NCI-H1694 (cell line): ENCODE data around the gene STAC.
A peak's percentile ranks its signal among the peaks of the same experiment; 100 is the strongest.

Experiments used
- DNase-seq: peaks from one replicate; lab custom pipeline; 2025; lab: John Stamatoyannopoulos, UW

STAC gene

DNA sequence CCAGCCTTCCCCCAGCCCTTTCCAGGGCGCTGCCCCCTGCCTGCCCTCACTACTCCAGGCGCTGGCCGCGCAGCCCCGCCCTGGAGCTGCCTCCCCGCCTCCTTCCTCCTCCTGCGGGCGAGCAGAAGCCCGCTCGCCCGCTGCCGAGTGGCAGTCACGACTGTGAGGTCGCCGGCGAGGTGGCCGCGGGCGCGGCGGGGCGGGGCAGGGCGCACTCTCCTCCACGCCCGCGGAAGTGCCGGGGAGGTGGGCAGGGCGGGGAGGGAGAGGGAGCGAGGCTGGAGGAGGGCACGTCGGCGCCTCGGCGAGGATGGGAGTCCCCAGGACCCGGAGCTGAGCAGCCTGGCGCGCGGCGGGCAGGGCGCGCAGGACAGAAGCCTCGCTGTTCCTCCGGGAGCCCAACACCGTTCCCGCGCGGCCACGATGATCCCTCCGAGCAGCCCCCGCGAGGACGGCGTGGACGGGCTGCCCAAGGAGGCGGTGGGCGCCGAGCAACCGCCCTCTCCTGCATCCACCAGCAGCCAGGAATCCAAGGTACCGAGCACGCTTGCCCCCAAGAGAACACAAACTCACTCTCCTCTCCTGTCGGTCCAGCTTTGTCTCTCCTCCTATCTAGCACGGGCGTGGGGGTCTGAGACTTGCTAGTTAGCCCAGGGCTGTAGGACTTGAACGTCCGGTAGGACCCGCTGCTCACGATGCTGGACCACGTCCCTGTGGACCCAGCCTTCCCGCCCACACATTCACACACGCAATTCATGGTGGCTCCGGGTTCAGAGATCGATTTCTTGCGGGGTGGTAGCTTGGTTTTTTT is at the start of gene STAC:
TSS of gene STAC (plus strand) at position 284 of the 811 bp plus-strand sequence. CDS start at position 424, 140 bp downstream.
- no peak for DNase-seq

DNA sequence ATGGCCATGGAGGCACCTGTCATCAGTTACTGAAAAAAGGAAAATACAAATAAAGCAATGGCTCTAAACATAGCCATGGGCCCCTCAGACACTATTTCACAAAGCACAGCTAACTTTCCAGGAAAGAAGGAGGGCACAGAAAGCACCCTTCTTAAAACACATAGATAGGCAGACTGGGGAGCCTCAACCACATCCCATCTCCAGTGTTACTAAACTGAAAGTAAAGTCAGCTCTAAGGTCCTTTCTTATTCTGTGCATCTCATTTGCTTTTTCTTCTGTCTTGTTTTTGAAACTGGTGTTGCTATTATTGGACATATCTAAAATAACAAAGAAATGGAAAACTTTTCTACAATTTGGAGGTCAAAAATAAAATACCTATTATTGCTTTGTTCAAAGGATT is 48.2 kb upstream of the STAC start:
- DNase-seq = no peak

DNA sequence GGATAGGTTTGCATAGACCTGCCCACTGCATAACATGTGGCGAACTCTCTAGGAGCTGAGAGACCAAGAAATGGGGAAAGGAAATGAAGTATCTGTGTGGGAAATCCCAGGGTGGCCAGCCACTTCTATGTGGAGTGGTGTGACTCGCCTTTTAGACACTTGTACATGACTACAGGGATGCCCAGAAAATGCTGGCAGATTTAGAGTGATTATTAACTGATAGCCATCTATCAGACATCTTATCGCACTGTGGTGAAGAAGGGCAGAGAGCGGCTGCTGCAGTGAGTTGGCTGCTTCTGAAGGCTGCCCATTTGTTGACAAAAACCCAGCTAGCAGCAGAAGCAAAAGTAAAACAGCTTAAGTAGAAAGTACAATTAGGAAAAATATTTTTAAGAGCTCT is 18.1 kb upstream of the STAC start:
- DNase-seq = no peak

DNA sequence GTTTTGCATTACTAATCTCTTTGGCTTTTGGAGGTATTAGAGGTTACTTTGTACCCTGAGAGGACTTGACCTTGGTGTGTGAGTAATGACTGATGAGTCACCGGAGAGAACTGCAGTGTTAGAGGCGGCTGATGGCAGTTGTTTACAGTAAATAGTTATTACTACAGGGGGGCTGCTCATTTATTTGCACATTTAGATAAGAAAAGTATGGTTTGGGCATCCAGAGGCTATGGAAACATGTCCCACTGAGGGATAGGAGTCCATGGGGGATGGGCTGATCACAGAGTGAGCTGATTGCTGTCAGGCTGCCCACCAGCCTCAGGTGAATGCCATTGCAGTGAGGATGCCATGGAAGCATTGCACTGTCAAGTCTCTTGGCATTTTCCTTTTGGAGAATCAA is 17.3 kb upstream of the STAC start:
- no peak for DNase-seq

GRCh38 chr3:36364260-36364659 is 16.0 kb upstream of the STAC start:
- no peak for DNase-seq

DNA sequence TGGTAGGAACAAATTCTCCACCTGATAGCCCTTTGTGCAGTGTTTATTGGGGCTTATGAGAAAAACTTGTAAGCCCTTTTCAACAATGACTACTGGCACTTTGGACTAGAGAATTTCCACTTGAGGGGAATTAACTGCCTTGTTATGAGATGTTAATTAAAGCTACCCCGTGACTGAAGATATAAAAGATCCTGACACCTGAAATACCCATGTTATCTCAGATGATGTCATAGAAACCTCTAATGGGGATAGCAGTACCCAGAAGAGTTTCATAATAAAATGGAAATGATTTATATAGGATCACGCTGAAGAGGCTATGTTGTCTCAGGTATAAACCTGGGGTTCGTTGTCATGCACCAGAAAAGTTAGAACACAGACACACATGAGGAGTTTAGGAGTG is 14.5 kb upstream of the STAC start:
- DNase-seq = no peak

DNA sequence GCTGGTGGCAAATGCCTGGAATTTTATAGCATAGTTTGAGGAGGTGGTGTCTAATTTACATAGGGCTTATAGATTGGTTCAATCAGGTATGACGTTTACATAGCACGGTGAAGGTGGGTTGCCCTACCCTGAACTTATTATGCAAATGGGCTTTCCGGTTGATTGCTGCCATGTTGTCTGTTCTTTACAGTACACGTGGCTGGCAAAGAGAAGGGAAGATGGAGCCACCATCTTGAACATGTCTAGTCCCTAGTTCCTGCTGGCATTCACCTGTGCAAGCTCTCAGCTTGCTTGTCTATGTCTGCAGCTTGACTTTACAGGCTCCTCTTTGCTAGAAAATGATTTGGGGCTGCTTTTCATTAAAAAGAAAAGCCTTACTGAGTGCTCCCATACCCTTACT is 14.0 kb upstream of the STAC start:
- no peak for DNase-seq

GRCh38 chr3:36367912-36368573 is 12.3 kb upstream of the STAC start:
- DNase-seq = no peak

GRCh38 chr3:36372534-36372935 is 7.8 kb upstream of the STAC start:
- no peak for DNase-seq

- no peak for DNase-seq
Observed at GRCh38 chr3:36373084-36373483, 7.2 kb upstream of the STAC start.

GRCh38 chr3:36373666-36374065 is 6.6 kb upstream of the STAC start:
- DNase-seq = no peak

DNA sequence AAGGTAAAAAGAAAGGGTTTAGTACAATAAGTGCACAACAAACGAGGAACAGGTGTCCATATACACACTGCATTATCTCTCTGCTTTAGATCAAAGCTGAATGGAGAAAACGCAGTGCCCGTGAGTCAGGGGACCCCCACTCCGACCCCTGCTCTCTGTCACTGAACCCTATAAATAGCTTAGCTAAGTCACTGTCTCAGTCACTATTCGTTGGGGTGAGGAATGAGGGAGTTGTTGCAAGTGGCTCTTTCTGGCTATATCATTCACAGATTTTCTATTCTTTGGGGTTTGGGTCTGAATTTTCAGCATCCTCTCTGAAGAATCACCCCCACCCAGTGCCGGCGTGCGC is 458 bp upstream of the STAC start:
- no peak for DNase-seq

GRCh38 chr3:36381311-36381956 is 1.1 kb downstream of the STAC start:
- no peak for DNase-seq

DNA sequence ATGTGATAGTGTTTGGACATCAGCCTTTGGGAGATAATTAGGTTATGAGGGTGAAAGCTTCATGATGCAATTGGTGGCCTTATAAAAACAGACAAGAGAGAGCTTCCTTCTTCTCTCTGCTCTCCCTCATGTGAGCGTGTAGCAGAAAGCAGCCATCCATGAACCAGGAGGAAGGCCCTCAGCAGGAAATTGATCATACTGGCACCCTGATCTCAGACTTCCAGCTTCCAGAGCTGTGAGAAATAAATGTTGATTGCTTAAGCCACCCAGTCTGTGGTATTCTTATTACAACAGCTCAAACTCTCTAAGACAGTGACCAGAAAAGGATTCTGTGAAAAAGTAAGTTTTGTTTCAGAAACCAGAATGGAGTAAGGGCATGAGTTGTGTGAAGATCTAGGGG is 13.3 kb downstream of the STAC start:
- no peak for DNase-seq

GRCh38 chr3:36394176-36394575 is 13.9 kb downstream of the STAC start:
- no peak for DNase-seq

DNA sequence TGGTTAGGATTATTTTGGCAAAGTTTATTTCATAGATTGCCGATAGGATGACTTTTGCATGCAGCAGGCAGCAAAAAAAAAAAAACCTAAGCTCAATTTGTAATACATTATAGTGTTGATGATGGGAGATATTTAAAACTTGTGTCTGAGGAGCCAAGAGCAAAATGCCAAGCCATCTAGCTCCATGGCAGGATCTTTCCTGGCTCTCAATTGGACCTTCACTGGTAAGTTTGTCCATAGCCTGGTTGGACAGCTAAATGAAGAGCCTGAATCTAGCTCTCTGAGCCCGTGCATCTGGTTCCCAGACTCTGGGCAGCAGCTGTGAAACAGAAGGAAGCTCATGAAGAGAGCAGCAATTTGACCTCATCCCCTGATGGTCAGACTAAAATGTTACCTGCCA is 17.5 kb downstream of the STAC start:
- DNase-seq = no peak

DNA sequence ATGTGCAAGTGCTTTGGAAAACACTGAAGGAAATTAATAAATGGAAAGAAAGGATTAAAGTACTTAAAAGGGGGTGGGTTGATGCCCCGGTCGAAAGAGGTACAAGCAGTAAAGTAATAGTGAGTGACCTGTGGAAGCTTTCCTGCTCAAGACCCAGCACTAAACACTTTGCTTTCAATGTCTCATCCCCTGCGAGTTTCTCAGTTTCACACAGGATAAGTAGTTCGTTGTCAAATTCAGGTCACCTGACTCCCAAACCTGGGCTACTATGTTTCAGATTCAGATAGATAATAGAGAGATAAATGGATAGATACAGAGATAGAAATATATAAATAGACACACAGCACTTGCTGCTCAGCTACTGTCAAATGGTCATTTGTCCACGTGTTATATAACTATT is 19.6 kb downstream of the STAC start:
- no peak for DNase-seq

DNA sequence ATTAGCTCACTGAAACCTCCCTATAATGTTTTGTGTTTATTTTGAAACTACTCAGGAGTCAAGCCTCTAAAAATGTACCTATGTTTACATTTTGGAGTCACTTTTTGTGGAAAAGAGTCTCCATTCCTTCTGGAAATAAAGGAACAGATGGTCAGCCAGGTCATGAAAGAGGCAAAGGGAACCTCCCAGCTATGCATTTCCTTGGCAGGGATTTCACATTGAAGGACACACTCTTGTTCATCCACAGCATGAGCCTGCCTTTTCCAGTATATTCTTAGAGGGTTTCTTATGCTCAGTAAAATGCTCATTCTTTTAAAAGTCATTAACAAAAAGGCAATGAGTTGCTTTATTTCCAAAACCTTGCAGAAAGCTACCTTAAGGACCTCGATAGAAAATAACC is 20.8 kb downstream of the STAC start:
- no peak for DNase-seq

GRCh38 chr3:36403661-36404060 is 23.4 kb downstream of the STAC start:
- DNase-seq = no peak

- DNase-seq = no peak
Observed at GRCh38 chr3:36405190-36405589, 24.9 kb downstream of the STAC start.

- peak; percentile 1 for DNase-seq
Observed at GRCh38 chr3:36408146-36408545, 27.8 kb downstream of the STAC start.

DNA sequence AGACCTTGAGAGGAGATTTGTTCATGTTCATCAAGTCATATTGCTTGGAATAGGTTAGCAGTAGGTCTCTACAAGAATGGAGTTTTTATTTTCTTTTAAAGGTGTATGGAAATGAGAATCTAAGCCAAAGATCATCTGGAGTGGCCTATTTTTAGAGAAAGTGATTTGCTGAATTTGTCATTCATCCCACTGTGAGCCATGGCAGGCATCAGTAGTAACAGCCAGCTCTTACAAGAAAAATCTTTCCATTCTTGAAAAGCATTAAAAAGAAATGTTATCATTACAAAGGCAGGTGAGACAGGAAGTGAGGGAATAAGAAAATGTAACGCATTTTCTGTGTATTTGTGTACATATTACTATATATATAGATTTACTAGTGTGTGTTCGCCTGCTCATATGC is 29.6 kb downstream of the STAC start:
- DNase-seq = no peak

GRCh38 chr3:36411587-36411986 is 31.3 kb downstream of the STAC start:
- no peak for DNase-seq
